Choroid plexus epithelial cell (primary cell): ENCODE measurements around the gene PPA2.
"Not testable (repeated sequence)": the region's sequence is repeated elsewhere in the genome, so short reads cannot be mapped to it uniquely, and the experiment has no call there.

ENCODE experiments used
- DNase-seq: peaks from one replicate; pipeline ENCODE4 v3.0.0-alpha.2; 2010; ENCODE audit warnings: low read depth
- H3K4me3 ChIP-seq: 2 replicates; pipeline ENCODE4 v1.5.1; 2011; ENCODE audit warnings: low read depth, mild to moderate bottlenecking, control low read depth, low read length, moderate library complexity
- TF ChIP-seq, protein P1 (sequence below): conservative IDR thresholded peaks from 2 replicates; pipeline ENCODE4 v1.5.1; 2011; ENCODE audit warnings: low read depth, mild to moderate bottlenecking, control low read depth, inconsistent platforms, low read length, moderate library complexity

PPA2 gene

DNA sequence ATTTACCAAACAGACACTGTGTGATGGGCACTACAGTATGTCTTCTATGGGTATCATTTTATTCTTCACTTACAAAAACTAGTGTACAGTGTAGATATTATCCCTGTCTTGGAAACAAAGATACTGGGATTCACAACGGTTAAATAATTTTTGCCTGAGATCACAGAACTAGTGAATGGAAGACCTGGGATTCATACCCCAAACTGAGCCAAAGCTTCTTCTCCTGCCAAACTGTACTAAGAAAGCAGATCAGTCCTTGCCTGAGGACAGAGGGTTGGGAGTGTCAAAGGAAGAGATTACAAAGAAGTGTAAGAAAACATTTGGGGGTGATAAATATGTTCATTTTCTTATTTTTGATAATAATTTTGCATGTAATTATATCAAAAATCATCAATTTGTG, 43.1 kb downstream of the PPA2 start:
- TF ChIP-seq, protein P1, sequence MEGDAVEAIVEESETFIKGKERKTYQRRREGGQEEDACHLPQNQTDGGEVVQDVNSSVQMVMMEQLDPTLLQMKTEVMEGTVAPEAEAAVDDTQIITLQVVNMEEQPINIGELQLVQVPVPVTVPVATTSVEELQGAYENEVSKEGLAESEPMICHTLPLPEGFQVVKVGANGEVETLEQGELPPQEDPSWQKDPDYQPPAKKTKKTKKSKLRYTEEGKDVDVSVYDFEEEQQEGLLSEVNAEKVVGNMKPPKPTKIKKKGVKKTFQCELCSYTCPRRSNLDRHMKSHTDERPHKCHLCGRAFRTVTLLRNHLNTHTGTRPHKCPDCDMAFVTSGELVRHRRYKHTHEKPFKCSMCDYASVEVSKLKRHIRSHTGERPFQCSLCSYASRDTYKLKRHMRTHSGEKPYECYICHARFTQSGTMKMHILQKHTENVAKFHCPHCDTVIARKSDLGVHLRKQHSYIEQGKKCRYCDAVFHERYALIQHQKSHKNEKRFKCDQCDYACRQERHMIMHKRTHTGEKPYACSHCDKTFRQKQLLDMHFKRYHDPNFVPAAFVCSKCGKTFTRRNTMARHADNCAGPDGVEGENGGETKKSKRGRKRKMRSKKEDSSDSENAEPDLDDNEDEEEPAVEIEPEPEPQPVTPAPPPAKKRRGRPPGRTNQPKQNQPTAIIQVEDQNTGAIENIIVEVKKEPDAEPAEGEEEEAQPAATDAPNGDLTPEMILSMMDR = no peak
- DNase-seq = no peak
- no peak overlapping the region for H3K4me3 ChIP-seq

- DNase-seq = no peak
- H3K4me3 ChIP-seq = no peak overlapping the region
- TF ChIP-seq, protein P1 = no peak
Observed at GRCh38 chr4:105426187-105426897, 47.5 kb downstream of the PPA2 start.

- peak; percentile 18 for DNase-seq
- no peak overlapping the region for H3K4me3 ChIP-seq
- TF ChIP-seq, protein P1 = no peak
Observed at GRCh38 chr4:105422207-105422920, 51.5 kb downstream of the PPA2 start.

- no peak overlapping the region for H3K4me3 ChIP-seq
- TF ChIP-seq, protein P1 = no peak
- peak; percentile 28 for DNase-seq
Observed at GRCh38 chr4:105417624-105418023, 56.2 kb downstream of the PPA2 start.

GRCh38 chr4:105415281-105415744, 58.5 kb downstream of the PPA2 start:
- TF ChIP-seq, protein P1 = no peak
- no peak overlapping the region for H3K4me3 ChIP-seq
- DNase-seq = no peak

DNA sequence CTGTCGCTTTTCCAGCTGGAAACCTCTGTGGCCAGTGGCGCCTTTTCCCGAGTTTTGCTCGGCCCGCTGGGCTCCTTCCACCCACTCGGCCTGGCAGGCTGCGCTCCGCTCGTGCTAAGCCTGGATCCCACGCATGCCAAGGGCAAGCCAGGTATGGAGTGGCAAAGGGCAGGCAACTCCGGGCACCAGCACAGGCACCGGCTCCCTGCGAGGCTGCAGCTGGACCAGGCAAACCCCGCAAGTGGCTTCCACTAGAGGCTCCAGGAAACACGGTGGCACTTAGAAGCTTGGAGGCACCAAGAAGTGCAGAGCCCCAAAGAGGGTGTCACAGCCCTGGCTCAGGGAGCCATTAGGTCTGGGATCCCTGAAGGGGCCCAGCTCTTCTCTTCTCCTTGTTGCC, 59.5 kb downstream of the PPA2 start:
- TF ChIP-seq, protein P1 = no peak
- DNase-seq = no peak
- no peak overlapping the region for H3K4me3 ChIP-seq

- not testable (repeated sequence) for DNase-seq, H3K4me3 ChIP-seq
Observed at GRCh38 chr4:105409135-105409534, 64.7 kb downstream of the PPA2 start.
